Activated naive CD8-positive, alpha-beta T cell treated with anti-CD3 and anti-CD28 coated beads, Interleukin-2, amount 10 ng/mL, durations not matched to agents 7 days and 5 days (primary cell): ENCODE results near the gene FPGS. TPM values are rescaled to one million over a fixed set of nuclear protein-coding genes. Genes with fewer than 3 reads are reported as not detected.
"Not testable (repeated sequence)": the region's sequence is repeated elsewhere in the genome, so short reads cannot be mapped to it uniquely, and the experiment has no call there.

Experiments used
- ATAC-seq: fragments of 150-1000 bp; cut with Tn5 transposase; one replicate; pipeline ENCODE4 v1.10.0; 2021; ENCODE audit warnings: low read depth, moderate library complexity
- POLR2A ChIA-PET: fragments of 350-600 bp; sonication (Branson Sonifier 250); formaldehyde crosslinking; loops from one replicate; lab custom pipeline; 2021; ENCODE audit warnings: antibody characterized with exemption; lab: Charles Lee
- DNase-seq: peaks from one replicate; pipeline ENCODE4 v3.0.0; 2021
- H3K27ac Mint-ChIP-seq: one replicate; pipeline ENCODE4 v1.8.0; 2022; ENCODE audit warnings: mild to moderate bottlenecking, mixed read lengths
- H3K27me3 Mint-ChIP-seq: one replicate; pipeline ENCODE4 v1.8.0; 2022; ENCODE audit warnings: mild to moderate bottlenecking, moderate library complexity, mixed read lengths
- H3K36me3 Mint-ChIP-seq: one replicate; pipeline ENCODE4 v1.8.0; 2021; ENCODE audit warnings: mild to moderate bottlenecking, mixed read lengths
- H3K4me1 Mint-ChIP-seq: one replicate; pipeline ENCODE4 v1.8.0; 2021; ENCODE audit warnings: mixed read lengths
- H3K4me3 Mint-ChIP-seq: one replicate; pipeline ENCODE4 v1.8.0; 2022; ENCODE audit warnings: mild to moderate bottlenecking, moderate library complexity, mixed read lengths
- H3K9me3 Mint-ChIP-seq: one replicate; pipeline ENCODE4 v1.8.0; 2021; ENCODE audit warnings: mixed read lengths
- total RNA-seq, 2 experiments: library from RNA; stranded (reverse); gene quantifications; one replicate each; pipeline ENCODE4 v1.2.3, GENCODE V29; 2021

FPGS gene
- total RNA-seq, 2 experiments from 2014 or later = 108 to 109 TPM

- Mint-ChIP-seq H3K36me3 (peaks cover 32% of the 10 kb centered on the region), H3K27ac (peak overlapping the region; percentile 40), H3K27me3 (no peaks in the 10 kb centered on the region), H3K9me3 (no peaks in the 10 kb centered on the region), H3K4me3 (peak overlapping the region; percentile 35), H3K4me1 (peaks cover 44% of the 10 kb centered on the region)
- POLR2A ChIA-PET = no interaction called here
- no peak for DNase-seq
- no peak for ATAC-seq
These were observed 28.7 kb upstream of the FPGS start for GRCh38 chr9:127773981-127774380.

GRCh38 chr9:127776195-127776923 is 26.3 kb upstream of the FPGS start:
- Mint-ChIP-seq H3K9me3 (no peaks in the 10 kb centered on the region), H3K4me1 (peaks cover 39% of the 10 kb centered on the region), H3K4me3 (peak overlapping the region; percentile 100), H3K27me3 (no peaks in the 10 kb centered on the region), H3K36me3 (peaks cover 24% of the 10 kb centered on the region), H3K27ac (peak overlapping the region; percentile 99)
- peak; percentile 49 for ATAC-seq
- peak; percentile 77 for DNase-seq
- POLR2A ChIA-PET = interaction anchor here (0.6 to 2.1 kb wide), 10 partner anchors 9 to 129 kb away, joined by 3 to 20 read pairs (median 4); partner anchors contain the start of genes CDK9, FPGS, PTRH1 and TTC16

- DNase-seq = no peak
- peaks cover 39% of the 10 kb centered on the region for H3K4me1 Mint-ChIP-seq
These were observed 25.8 kb upstream of the FPGS start for GRCh38 chr9:127776924-127777289.

GRCh38 chr9:127777368-127777980 is 25.2 kb upstream of the FPGS start:
- Mint-ChIP-seq H3K36me3 (peaks cover 23% of the 10 kb centered on the region), H3K27ac (peak overlapping the region; percentile 99), H3K27me3 (no peaks in the 10 kb centered on the region), H3K4me3 (peak overlapping the region; percentile 100), H3K4me1 (peaks cover 38% of the 10 kb centered on the region), H3K9me3 (no peaks in the 10 kb centered on the region)
- POLR2A ChIA-PET = interaction anchor here (0.8 to 2.5 kb wide), 7 partner anchors 7 to 139 kb away, joined by 3 to 27 read pairs (median 6); partner anchors contain the start of genes FPGS and ST6GALNAC4
- DNase-seq (no peak), ATAC-seq (no peak)

More at GRCh38 chr9:127776924-127777289, 25.8 kb upstream of the FPGS start:
- peak overlapping the region; percentile 99 for H3K27ac Mint-ChIP-seq
- H3K27me3 Mint-ChIP-seq = no peaks in the 10 kb centered on the region
- ATAC-seq = no peak
- no peaks in the 10 kb centered on the region for H3K9me3 Mint-ChIP-seq
- POLR2A ChIA-PET = interaction anchor here (0.7 to 2.1 kb wide), 7 partner anchors 8 to 86 kb away, joined by 3 to 20 read pairs (median 4); partner anchors contain the start of genes CDK9, FPGS, PTRH1 and TTC16
- peak overlapping the region; percentile 100 for H3K4me3 Mint-ChIP-seq
- peaks cover 23% of the 10 kb centered on the region for H3K36me3 Mint-ChIP-seq

- Mint-ChIP-seq H3K36me3 (peaks cover 23% of the 10 kb centered on the region), H3K27ac (peak within 1 kb of the TSS; percentile 99), H3K27me3 (no peaks in the 10 kb centered on the region), H3K4me3 (peak within 1 kb of the TSS; percentile 100), H3K4me1 (peaks cover 45% of the 10 kb centered on the region), H3K9me3 (no peaks in the 10 kb centered on the region)
- peak; percentile 28 for ATAC-seq
- peak; percentile 73 for DNase-seq
- POLR2A ChIA-PET = interaction anchor here (0.6 to 2.5 kb wide), 14 partner anchors 8 to 316 kb away, joined by 3 to 27 read pairs (median 5); partner anchors contain the start of genes FPGS, ST6GALNAC4 and TOR2A
These were observed 24.2 kb upstream of the FPGS start, which contains the start of gene SH2D3C for GRCh38 chr9:127778280-127779135. TSS of gene SH2D3C (minus strand) at chr9:127778666. CDS start at chr9:127778627, 39 bp downstream.

GRCh38 chr9:127779136-127779981 is 23.3 kb upstream of the FPGS start:
- H3K36me3 Mint-ChIP-seq = peaks cover 17% of the 10 kb centered on the region
- H3K4me1 Mint-ChIP-seq = peaks cover 49% of the 10 kb centered on the region
- POLR2A ChIA-PET = interaction anchor here (0.6 to 2.5 kb wide), 15 partner anchors 9 to 315 kb away, joined by 3 to 27 read pairs (median 5); partner anchors contain the start of genes FPGS, ST6GALNAC4 and TOR2A
- ATAC-seq = peak; percentile 46
- peak; percentile 66 for DNase-seq
- H3K9me3 Mint-ChIP-seq = no peaks in the 10 kb centered on the region
- peak overlapping the region; percentile 100 for H3K4me3 Mint-ChIP-seq
- H3K27ac Mint-ChIP-seq = peak overlapping the region; percentile 99
- H3K27me3 Mint-ChIP-seq = no peaks in the 10 kb centered on the region

GRCh38 chr9:127780126-127780885 is 22.4 kb upstream of the FPGS start:
- Mint-ChIP-seq H3K4me3 (peak overlapping the region; percentile 100), H3K27ac (peak overlapping the region; percentile 99), H3K9me3 (no peaks in the 10 kb centered on the region), H3K36me3 (peaks cover 15% of the 10 kb centered on the region), H3K4me1 (peaks cover 52% of the 10 kb centered on the region), H3K27me3 (no peaks in the 10 kb centered on the region)
- POLR2A ChIA-PET = interaction anchor here (0.5 to 2.5 kb wide), 9 partner anchors 9 to 1251 kb away, joined by 3 to 27 read pairs (median 4); partner anchors contain the start of gene TOR2A
- ATAC-seq = no peak
- DNase-seq = no peak

GRCh38 chr9:127780909-127781308 is 21.8 kb upstream of the FPGS start:
- not testable (repeated sequence) for H3K4me3 Mint-ChIP-seq, H3K27me3 Mint-ChIP-seq, H3K9me3 Mint-ChIP-seq, DNase-seq, ATAC-seq
- Mint-ChIP-seq H3K4me1 (peaks cover 52% of the 10 kb centered on the region), H3K36me3 (peaks cover 15% of the 10 kb centered on the region), H3K27ac (peak overlapping the region; percentile 99)
- POLR2A ChIA-PET = interaction anchor here (0.7 to 2.2 kb wide), 4 partner anchors 10 to 312 kb away, joined by 4 to 6 read pairs (median 4); partner anchors contain the start of gene TOR2A

GRCh38 chr9:127781806-127782205 is 20.9 kb upstream of the FPGS start:
- POLR2A ChIA-PET = interaction anchor here (1.2 to 2.2 kb wide), 3 partner anchors 11 to 122 kb away, joined by 3 to 6 read pairs (median 4); no protein-coding TSS in a partner anchor
- Mint-ChIP-seq H3K4me1 (peaks cover 50% of the 10 kb centered on the region), H3K36me3 (peaks cover 13% of the 10 kb centered on the region), H3K27ac (peak overlapping the region; percentile 46), H3K4me3 (peak overlapping the region; percentile 57), H3K27me3 (no peaks in the 10 kb centered on the region), H3K9me3 (no peaks in the 10 kb centered on the region)
- DNase-seq = no peak
- no peak for ATAC-seq

GRCh38 chr9:127783111-127784008 is 19.3 kb upstream of the FPGS start:
- H3K4me3 Mint-ChIP-seq = peak overlapping the region; percentile 87
- peak; percentile 83 for DNase-seq
- peak; percentile 43 for ATAC-seq
- peaks cover 15% of the 10 kb centered on the region for H3K36me3 Mint-ChIP-seq
- H3K4me1 Mint-ChIP-seq = peaks cover 58% of the 10 kb centered on the region
- peak overlapping the region; percentile 88 for H3K27ac Mint-ChIP-seq
- H3K9me3 Mint-ChIP-seq = no peaks in the 10 kb centered on the region
- POLR2A ChIA-PET = interaction anchor here (0.9 to 4.1 kb wide), 13 partner anchors 10 to 224 kb away, joined by 3 to 57 read pairs (median 4); partner anchors contain the start of gene TOR2A
- no peaks in the 10 kb centered on the region for H3K27me3 Mint-ChIP-seq
